ENCODE measurements around the gene RPS3A. TPM values are rescaled to one million over a fixed set of nuclear protein-coding genes. Genes with fewer than 3 reads are reported as not detected.

RPS3A gene
- total RNA-seq, 1 experiment from 2014 or later = 2,111 TPM

DNA sequence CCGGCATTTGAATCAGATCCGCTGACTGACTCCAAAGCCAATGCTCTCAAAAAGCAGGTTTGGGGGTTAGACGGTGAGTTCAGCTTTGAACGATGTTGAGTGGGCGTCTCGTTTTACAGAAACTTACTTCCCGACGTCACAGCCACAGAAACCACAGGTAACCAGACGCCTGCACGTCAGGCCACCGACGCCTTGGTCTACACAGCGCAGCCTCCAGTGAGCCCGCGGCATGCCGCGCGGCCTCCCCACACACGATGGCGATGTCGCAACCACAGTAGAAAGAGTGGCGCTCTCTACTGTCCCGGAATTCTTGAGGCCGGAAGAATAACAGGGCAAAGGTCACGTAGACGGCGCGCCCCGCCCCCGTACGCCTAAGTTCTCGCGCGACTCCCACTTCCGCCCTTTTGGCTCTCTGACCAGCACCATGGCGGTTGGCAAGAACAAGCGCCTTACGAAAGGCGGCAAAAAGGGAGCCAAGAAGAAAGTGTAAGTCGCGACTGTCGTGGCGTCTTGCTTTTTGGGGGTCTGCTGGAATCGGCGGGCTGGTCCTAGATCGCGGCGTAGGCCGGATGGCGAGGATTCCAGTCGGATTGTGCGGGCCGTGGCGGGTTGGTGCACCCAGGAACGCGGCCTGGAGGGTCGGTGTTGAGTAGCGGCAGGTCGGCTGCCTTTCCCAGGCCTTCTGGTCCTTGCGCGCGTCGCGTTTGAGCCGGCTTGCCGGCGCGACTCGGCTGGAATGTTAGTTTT, at the start of gene RPS3A (continued):
- TF ChIP-seq, protein P1, sequence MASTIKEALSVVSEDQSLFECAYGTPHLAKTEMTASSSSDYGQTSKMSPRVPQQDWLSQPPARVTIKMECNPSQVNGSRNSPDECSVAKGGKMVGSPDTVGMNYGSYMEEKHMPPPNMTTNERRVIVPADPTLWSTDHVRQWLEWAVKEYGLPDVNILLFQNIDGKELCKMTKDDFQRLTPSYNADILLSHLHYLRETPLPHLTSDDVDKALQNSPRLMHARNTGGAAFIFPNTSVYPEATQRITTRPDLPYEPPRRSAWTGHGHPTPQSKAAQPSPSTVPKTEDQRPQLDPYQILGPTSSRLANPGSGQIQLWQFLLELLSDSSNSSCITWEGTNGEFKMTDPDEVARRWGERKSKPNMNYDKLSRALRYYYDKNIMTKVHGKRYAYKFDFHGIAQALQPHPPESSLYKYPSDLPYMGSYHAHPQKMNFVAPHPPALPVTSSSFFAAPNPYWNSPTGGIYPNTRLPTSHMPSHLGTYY (CRISPR knock-in tag; IDR thresholded peaks at IDR 0.05) = no peak; the same call in 1 of the 2 replicates
- TF ChIP-seq, protein P2, sequence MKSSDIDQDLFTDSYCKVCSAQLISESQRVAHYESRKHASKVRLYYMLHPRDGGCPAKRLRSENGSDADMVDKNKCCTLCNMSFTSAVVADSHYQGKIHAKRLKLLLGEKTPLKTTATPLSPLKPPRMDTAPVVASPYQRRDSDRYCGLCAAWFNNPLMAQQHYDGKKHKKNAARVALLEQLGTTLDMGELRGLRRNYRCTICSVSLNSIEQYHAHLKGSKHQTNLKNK (CRISPR knock-in tag; IDR thresholded peaks at IDR 0.05) = peak; percentile 54; the same call in 1 of the 2 replicates
- TF ChIP-seq NFE2L1 (CRISPR knock-in tag; IDR thresholded peaks at IDR 0.05) = peak; percentile 82
- TF ChIP-seq, protein P3, sequence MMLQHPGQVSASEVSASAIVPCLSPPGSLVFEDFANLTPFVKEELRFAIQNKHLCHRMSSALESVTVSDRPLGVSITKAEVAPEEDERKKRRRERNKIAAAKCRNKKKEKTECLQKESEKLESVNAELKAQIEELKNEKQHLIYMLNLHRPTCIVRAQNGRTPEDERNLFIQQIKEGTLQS (CRISPR knock-in tag; conservative IDR thresholded peaks at IDR 0.05) = no peak
- TF ChIP-seq MYBL2 (CRISPR knock-in tag; IDR thresholded peaks at IDR 0.05) = peak; percentile 92
- peak; percentile 100 for TF ChIP-seq SP1 (CRISPR knock-in tag; conservative IDR thresholded peaks at IDR 0.05)
- TF ChIP-seq RORB (CRISPR knock-in tag; IDR thresholded peaks at IDR 0.05) = no peak
- peak; percentile 64 for TF ChIP-seq ZBTB21 (CRISPR knock-in tag; IDR thresholded peaks at IDR 0.05; ENCODE audit: borderline replicate concordance)
- peak; percentile 91 for TF ChIP-seq ESRRA (CRISPR knock-in tag; IDR thresholded peaks at IDR 0.05; ENCODE audit: borderline replicate concordance)
- TF ChIP-seq ELF4 (CRISPR knock-in tag; IDR thresholded peaks at IDR 0.05; ENCODE audit: low read depth) = no peak
- TF ChIP-seq, protein P4, sequence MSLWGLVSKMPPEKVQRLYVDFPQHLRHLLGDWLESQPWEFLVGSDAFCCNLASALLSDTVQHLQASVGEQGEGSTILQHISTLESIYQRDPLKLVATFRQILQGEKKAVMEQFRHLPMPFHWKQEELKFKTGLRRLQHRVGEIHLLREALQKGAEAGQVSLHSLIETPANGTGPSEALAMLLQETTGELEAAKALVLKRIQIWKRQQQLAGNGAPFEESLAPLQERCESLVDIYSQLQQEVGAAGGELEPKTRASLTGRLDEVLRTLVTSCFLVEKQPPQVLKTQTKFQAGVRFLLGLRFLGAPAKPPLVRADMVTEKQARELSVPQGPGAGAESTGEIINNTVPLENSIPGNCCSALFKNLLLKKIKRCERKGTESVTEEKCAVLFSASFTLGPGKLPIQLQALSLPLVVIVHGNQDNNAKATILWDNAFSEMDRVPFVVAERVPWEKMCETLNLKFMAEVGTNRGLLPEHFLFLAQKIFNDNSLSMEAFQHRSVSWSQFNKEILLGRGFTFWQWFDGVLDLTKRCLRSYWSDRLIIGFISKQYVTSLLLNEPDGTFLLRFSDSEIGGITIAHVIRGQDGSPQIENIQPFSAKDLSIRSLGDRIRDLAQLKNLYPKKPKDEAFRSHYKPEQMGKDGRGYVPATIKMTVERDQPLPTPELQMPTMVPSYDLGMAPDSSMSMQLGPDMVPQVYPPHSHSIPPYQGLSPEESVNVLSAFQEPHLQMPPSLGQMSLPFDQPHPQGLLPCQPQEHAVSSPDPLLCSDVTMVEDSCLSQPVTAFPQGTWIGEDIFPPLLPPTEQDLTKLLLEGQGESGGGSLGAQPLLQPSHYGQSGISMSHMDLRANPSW (CRISPR knock-in tag; conservative IDR thresholded peaks at IDR 0.05; ENCODE audit: low read depth) = no peak
- TF ChIP-seq SMAD4 (CRISPR knock-in tag; IDR thresholded peaks at IDR 0.05) = no peak
- TF ChIP-seq, protein P5, sequence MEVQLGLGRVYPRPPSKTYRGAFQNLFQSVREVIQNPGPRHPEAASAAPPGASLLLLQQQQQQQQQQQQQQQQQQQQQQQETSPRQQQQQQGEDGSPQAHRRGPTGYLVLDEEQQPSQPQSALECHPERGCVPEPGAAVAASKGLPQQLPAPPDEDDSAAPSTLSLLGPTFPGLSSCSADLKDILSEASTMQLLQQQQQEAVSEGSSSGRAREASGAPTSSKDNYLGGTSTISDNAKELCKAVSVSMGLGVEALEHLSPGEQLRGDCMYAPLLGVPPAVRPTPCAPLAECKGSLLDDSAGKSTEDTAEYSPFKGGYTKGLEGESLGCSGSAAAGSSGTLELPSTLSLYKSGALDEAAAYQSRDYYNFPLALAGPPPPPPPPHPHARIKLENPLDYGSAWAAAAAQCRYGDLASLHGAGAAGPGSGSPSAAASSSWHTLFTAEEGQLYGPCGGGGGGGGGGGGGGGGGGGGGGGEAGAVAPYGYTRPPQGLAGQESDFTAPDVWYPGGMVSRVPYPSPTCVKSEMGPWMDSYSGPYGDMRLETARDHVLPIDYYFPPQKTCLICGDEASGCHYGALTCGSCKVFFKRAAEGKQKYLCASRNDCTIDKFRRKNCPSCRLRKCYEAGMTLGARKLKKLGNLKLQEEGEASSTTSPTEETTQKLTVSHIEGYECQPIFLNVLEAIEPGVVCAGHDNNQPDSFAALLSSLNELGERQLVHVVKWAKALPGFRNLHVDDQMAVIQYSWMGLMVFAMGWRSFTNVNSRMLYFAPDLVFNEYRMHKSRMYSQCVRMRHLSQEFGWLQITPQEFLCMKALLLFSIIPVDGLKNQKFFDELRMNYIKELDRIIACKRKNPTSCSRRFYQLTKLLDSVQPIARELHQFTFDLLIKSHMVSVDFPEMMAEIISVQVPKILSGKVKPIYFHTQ (CRISPR knock-in tag; IDR thresholded peaks at IDR 0.05) = 0 out of 2 replicates have a peak, but pooled peaks have one; percentile 61
- TF ChIP-seq, protein P6, sequence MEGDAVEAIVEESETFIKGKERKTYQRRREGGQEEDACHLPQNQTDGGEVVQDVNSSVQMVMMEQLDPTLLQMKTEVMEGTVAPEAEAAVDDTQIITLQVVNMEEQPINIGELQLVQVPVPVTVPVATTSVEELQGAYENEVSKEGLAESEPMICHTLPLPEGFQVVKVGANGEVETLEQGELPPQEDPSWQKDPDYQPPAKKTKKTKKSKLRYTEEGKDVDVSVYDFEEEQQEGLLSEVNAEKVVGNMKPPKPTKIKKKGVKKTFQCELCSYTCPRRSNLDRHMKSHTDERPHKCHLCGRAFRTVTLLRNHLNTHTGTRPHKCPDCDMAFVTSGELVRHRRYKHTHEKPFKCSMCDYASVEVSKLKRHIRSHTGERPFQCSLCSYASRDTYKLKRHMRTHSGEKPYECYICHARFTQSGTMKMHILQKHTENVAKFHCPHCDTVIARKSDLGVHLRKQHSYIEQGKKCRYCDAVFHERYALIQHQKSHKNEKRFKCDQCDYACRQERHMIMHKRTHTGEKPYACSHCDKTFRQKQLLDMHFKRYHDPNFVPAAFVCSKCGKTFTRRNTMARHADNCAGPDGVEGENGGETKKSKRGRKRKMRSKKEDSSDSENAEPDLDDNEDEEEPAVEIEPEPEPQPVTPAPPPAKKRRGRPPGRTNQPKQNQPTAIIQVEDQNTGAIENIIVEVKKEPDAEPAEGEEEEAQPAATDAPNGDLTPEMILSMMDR (IDR thresholded peaks at IDR 0.05) = no peak

DNA sequence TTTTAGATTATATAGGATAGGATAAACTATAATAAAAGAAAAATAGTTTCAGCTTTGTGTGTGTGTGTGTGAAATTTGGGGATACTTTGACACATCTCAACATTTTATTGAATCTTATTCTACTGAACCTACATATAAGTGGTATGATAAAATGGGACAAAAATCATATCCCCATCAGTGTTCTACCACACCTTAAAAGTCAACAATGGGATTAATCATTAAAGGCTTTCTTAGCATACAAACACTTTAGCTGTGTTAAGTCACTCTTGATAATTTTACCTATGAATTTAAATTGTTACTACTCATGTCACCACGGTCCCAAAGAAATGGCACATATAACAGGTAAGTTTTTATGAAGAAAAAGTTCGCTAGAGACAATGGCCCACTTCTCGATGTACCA, 46.6 kb upstream of the RPS3A start:
- no peaks in the 10 kb centered on the region for H3K27me3 Mint-ChIP-seq (ENCODE audit: low read depth)
- H3K4me1 Mint-ChIP-seq = peaks cover 14% of the 10 kb centered on the region
- ATAC-seq (no peak), DNase-seq (ENCODE audit: low spot score) (no peak)
- ChIA-PET CTCF (no interaction called here), POLR2A (no interaction called here)
- H3K9me3 Mint-ChIP-seq = no peaks in the 10 kb centered on the region
- H3K36me3 Mint-ChIP-seq = no peaks in the 10 kb centered on the region
- H3K27ac Mint-ChIP-seq = no peak overlapping the region
- no peak overlapping the region for H3K4me3 Mint-ChIP-seq
- TF ChIP-seq NFATC4 (CRISPR knock-in tag; IDR thresholded peaks at IDR 0.05) (no peak), ZNF121 (CRISPR knock-in tag; IDR thresholded peaks at IDR 0.05) (no peak), HMGA2 (CRISPR knock-in tag; IDR thresholded peaks at IDR 0.05) (no peak), SP1 (CRISPR knock-in tag; conservative IDR thresholded peaks at IDR 0.05) (no peak), NR2C2 (CRISPR knock-in tag; IDR thresholded peaks at IDR 0.05) (no peak), SMAD4 (CRISPR knock-in tag; IDR thresholded peaks at IDR 0.05) (no peak), GRHL2 (CRISPR knock-in tag; IDR thresholded peaks at IDR 0.05; ENCODE audit: insufficient replicate concordance, severe bottlenecking) (no peak), SMAD3 (CRISPR knock-in tag; IDR thresholded peaks at IDR 0.05; ENCODE audit: borderline replicate concordance) (no peak)
- TF ChIP-seq, protein P7, sequence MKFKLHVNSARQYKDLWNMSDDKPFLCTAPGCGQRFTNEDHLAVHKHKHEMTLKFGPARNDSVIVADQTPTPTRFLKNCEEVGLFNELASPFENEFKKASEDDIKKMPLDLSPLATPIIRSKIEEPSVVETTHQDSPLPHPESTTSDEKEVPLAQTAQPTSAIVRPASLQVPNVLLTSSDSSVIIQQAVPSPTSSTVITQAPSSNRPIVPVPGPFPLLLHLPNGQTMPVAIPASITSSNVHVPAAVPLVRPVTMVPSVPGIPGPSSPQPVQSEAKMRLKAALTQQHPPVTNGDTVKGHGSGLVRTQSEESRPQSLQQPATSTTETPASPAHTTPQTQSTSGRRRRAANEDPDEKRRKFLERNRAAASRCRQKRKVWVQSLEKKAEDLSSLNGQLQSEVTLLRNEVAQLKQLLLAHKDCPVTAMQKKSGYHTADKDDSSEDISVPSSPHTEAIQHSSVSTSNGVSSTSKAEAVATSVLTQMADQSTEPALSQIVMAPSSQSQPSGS (CRISPR knock-in tag; IDR thresholded peaks at IDR 0.05; ENCODE audit: borderline replicate concordance, low read depth) = no peak

All from WTC11 (cell line).